ENCODE data around the gene RGS3. TPM values are rescaled to one million over a fixed set of nuclear protein-coding genes. Genes with fewer than 3 reads are reported as not detected.

Gene RGS3
- 23.7 and 36.1 TPM in 2 replicates for total RNA-seq

DNA sequence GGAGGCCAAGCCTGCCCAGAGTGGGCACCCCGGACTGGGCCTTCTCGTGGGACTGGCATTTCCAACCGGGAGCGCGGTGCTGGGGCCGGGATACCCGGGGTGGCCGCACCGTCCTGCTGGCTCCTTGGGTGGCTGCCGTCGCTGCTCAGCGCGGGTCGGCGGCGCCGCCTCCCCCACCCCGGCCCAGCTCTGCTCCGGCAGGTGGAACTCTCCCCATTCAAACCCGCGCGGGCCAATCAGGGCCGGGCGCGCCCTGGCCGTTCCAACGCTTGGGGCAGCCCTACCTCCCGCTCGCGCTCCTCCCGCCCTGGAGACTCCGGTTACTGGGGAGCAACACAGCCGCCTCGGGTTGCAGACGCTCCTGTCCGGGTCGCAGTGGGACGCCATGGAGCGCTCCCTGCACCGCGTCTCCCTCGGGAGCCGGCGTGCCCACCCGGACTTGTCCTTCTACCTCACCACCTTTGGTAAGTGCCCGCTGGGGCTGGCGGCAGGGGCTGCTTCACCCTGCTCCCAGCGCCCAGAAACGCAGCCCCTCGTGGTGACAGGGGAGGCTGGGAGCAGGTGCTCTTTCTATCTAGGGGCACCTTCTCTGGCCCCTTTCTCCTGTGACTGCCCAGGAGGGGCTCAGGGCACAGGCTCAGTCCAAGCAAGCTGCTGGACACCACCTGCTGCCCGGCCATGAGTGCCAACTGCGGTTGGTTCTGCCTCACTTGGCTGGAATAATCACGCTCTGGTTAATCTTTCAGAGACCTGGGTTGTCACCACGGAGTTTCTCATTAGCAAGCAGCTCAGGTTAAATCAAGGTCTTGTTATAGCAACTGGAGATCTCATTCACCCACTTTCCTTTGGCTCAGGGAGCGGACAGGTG is at the start of gene RGS3:
TSS of gene RGS3 (plus strand) at position 310 of the 868 bp plus-strand sequence. CDS start at position 386, 76 bp downstream.

Other genes starting within 250 kb of the RGS3 start
- gene FKBP15, start 242.4 kb upstream of the RGS3 start, total RNA-seq = 10.1 and 14.0 TPM in 2 replicates
- 29.2 and 37.2 TPM in 2 replicates for gene SLC31A1, start 242.2 kb upstream of the RGS3 start, total RNA-seq
- 29.9 and 30.5 TPM in 2 replicates for gene CDC26, start 188.2 kb upstream of the RGS3 start, total RNA-seq
- gene PRPF4, start 188.1 kb upstream of the RGS3 start, total RNA-seq = 25.1 and 27.9 TPM in 2 replicates
- not detected in 2 replicates for gene RNF183, start 160.4 kb upstream of the RGS3 start, total RNA-seq
- gene WDR31, start 123.5 kb upstream of the RGS3 start, total RNA-seq = 0.91 and 1.4 TPM in 2 replicates
- 0.26 TPM in 1 of 2 replicates, not detected in the other for gene BSPRY, start 114.2 kb upstream of the RGS3 start, total RNA-seq
- gene HDHD3, start 86.7 kb upstream of the RGS3 start, total RNA-seq = 6.3 and 13.8 TPM in 2 replicates
- 7.6 and 14.4 TPM in 2 replicates for gene ALAD, start 62.4 kb upstream of the RGS3 start, total RNA-seq
- gene POLE3, start 53.1 kb upstream of the RGS3 start, total RNA-seq = 47.8 and 66.2 TPM in 2 replicates
- 0.52 TPM in 1 of 2 replicates, not detected in the other for gene C9orf43, start 53.0 kb upstream of the RGS3 start, total RNA-seq